ENCODE data around the gene SLC7A5.

The SLC7A5 gene

DNA sequence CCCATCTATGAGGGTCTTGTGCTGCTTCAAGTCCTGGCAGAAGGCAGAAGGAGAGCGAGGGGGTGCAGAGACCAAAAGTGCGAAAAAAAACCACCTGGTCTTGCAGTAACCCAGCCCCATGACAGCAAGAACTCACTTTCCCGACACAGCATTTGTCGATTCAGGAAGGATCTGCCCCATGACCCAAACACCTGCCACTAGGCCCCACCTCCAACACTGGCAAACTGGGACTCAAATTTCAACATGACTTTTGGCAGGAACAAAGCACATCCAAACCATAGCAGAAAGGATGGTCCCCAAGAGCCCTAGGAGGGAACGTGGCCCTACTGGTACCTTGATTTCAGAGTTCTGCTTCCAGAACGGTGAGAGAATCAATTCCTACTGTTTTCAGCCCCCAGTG lies 68.8 kb downstream of the SLC7A5 start:
- in situ Hi-C loops (cut with MboI; ENCODE audit: low sequenced_read_pairs, unreplicated experiment): no loop called here
- TF ChIP-seq, protein P1, sequence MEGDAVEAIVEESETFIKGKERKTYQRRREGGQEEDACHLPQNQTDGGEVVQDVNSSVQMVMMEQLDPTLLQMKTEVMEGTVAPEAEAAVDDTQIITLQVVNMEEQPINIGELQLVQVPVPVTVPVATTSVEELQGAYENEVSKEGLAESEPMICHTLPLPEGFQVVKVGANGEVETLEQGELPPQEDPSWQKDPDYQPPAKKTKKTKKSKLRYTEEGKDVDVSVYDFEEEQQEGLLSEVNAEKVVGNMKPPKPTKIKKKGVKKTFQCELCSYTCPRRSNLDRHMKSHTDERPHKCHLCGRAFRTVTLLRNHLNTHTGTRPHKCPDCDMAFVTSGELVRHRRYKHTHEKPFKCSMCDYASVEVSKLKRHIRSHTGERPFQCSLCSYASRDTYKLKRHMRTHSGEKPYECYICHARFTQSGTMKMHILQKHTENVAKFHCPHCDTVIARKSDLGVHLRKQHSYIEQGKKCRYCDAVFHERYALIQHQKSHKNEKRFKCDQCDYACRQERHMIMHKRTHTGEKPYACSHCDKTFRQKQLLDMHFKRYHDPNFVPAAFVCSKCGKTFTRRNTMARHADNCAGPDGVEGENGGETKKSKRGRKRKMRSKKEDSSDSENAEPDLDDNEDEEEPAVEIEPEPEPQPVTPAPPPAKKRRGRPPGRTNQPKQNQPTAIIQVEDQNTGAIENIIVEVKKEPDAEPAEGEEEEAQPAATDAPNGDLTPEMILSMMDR (IDR thresholded peaks at IDR 0.05; ENCODE audit: borderline replicate concordance, control extremely low read depth, extremely low read depth, insufficient read depth, missing control alignments): no peak
- no peak for DNase-seq (ENCODE audit: low spot score)

DNA sequence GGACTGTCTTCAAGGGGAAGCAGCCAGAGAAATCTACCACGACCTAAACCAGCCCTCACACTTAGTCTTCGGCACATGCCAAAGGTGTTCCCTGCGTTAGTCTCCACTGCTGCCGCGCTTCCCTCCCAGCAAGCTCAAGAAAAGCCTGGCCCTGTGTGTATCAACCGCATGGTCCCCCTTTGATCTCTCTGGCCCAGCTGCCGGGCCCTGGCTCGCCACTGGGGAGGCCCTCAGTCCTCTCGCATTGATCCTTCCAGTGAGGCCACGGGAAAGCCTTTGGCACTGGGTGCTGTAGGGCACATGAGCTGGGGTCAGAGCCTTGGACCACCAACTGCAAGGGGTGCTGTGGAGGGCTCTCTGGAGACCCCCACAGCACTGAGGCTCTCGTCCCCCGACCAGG lies 74.0 kb downstream of the SLC7A5 start:
- TF ChIP-seq, protein P1 (IDR thresholded peaks at IDR 0.05; ENCODE audit: borderline replicate concordance, control extremely low read depth, extremely low read depth, insufficient read depth, missing control alignments): no peak
- no peak for DNase-seq (ENCODE audit: low spot score)
- in situ Hi-C loops (cut with MboI; ENCODE audit: low sequenced_read_pairs, unreplicated experiment): no loop called here

DNA sequence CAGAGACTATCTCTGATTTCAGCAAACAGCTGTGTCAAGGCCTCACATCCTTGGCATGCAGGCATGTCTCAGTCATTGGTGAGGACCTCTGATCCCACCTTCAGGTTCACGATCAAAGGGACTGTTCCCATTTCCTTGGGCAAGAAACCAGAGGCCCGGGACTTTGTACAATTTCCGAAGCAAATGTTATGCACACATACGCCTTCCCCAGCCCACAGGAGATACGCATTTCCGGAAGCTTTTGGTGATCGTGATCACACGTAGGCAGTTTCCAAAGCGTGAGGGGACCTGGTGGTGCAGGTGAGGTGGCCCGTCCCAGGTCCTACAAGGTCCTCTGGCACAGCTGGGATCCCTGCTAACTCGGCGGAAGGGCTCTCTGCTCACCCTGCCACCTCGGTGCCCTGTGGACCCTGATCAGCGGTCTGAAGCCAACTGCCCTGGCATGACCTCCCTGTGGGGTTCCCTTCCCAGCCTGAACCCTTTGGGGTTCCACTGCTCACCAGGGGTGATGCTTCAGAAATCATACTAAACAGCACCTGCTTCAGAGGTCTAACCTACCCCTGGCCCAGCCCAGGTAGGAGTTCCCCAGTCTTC lies 74.7 kb downstream of the SLC7A5 start:
- in situ Hi-C loops (cut with MboI; ENCODE audit: low sequenced_read_pairs, unreplicated experiment): no loop called here
- DNase-seq (ENCODE audit: low spot score): no peak
- TF ChIP-seq, protein P1 (IDR thresholded peaks at IDR 0.05; ENCODE audit: borderline replicate concordance, control extremely low read depth, extremely low read depth, insufficient read depth, missing control alignments): no peak

DNA sequence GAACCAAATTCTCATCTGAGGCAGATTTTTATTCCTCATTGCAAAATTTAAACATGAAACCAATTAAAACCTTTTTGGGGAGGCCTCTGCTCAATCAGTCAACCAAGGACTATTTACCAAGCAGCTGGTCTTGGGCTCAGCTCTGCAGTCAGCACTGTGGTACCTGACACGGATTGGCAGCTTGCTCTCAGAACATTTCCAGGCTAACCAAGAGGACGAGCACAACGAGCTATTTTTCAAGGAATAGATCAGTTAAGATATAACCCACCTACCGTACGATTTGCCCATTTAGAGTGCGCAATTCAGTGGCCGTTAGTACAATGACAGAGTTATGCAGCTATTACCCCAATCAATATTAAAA lies 77.1 kb downstream of the SLC7A5 start:
- in situ Hi-C loops (cut with MboI; ENCODE audit: low sequenced_read_pairs, unreplicated experiment): no loop called here
- no peak for DNase-seq (ENCODE audit: low spot score)
- TF ChIP-seq, protein P1 (IDR thresholded peaks at IDR 0.05; ENCODE audit: borderline replicate concordance, control extremely low read depth, extremely low read depth, insufficient read depth, missing control alignments): no peak

DNA sequence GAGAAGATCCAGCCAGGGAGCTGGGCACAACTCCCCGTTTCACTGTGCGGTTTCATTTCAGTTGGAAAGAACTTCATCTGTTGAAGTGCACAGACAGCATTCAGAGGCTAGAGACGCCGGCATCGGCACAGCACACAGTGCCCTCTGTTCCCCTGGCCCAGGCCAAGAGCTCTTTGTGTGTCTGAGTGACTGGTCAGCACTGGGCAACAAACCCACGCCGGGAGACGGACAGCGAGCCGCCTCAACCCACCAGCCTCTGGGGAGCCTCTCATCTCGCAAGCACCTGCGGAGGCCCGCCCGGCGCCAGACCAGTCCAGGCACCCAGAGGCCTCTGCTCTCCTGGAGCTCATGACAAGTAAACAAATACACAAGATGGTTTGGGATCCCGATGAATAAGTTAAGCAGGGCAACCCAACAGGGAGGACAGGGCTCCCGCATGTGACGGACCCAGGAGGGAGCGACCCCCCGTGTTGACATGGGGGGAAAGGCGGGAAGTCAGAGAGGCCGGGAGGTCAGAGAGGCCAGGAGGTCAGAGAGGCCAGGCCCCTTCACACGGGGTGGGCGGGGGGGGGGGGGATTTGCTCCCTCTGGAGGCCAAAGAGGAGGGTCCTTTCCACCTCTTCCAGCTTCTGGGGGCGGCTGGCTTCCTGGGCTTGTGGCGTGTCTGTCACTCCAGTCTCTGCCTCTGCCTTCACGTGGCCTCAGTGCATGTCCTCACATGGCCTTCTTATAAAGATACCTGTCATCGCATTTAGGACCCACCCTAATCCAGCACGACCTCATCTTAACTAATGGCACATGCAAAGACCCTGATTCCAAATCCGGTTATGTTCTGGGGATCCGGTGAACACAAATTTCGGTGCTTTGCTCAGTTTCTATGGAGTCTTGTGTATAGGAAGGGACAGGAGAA lies 77.8 kb downstream of the SLC7A5 start:
- in situ Hi-C loops (cut with MboI; ENCODE audit: low sequenced_read_pairs, unreplicated experiment): no loop called here

DNA sequence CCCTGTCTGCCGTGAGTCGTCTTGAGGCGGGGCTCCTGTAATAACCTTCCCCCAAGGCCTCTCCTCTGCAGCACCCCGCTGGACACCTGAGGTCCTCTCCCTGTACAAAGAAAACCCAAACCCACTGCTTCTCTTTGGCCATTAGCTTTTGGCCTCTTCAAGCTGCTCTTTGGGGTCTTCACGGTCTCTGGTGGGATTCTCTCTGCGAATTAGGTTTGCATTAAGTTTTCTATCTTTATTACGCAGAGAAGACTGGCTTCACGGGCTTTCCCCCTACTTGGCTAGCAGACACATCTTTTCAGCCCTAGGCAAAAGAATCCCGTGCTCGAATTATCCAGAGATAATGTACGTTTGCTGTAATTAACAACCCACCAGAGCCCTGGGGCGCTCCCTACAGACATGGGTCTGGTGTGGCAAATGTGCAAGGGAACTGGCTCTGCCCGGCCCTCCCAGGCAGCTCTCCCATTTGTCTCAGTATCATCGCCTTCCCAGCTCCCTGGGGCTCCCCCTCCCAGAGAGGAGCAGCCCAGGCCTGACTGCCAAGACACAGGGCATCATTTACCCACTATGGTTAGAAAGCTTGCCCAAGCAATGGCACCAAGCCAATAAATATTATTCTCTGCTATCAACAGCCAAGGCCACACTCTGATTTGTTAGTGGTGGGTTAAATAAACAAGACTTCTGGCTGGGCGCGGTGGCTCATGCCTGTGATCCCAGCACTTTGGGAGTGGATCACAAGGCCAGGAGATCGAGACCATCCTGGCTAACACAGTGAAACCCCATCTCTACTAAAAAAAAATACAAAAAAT lies 78.8 kb downstream of the SLC7A5 start:
- TF ChIP-seq, protein P1 (IDR thresholded peaks at IDR 0.05; ENCODE audit: borderline replicate concordance, control extremely low read depth, extremely low read depth, insufficient read depth, missing control alignments): no peak
- no peak for DNase-seq (ENCODE audit: low spot score)
- in situ Hi-C loops (cut with MboI; ENCODE audit: low sequenced_read_pairs, unreplicated experiment): no loop called here

More for the DNA sequence above, 77.8 kb downstream of the SLC7A5 start:
- DNase-seq (ENCODE audit: low spot score): no peak
- TF ChIP-seq, protein P1 (IDR thresholded peaks at IDR 0.05; ENCODE audit: borderline replicate concordance, control extremely low read depth, extremely low read depth, insufficient read depth, missing control alignments): no peak
